Loucy (cell line): ENCODE data around the gene DMBX1.

Source experiments
- EZH2phosphoT487 ChIP-seq: fragments of 200-600 bp; IDR thresholded peaks from 2 replicates; pipeline ENCODE4 v1.6.1; 2018; ENCODE audit warnings: antibody characterized with exemption, mild to moderate bottlenecking, moderate library complexity, borderline replicate concordance
- TF ChIP-seq, protein P1 (sequence below): fragments of 200-600 bp; sonication (generic); conservative IDR thresholded peaks from 2 replicates; pipeline ENCODE4 v1.5.1; 2014; ENCODE audit warnings: mild to moderate bottlenecking, antibody characterized with exemption, low read length

DNA sequence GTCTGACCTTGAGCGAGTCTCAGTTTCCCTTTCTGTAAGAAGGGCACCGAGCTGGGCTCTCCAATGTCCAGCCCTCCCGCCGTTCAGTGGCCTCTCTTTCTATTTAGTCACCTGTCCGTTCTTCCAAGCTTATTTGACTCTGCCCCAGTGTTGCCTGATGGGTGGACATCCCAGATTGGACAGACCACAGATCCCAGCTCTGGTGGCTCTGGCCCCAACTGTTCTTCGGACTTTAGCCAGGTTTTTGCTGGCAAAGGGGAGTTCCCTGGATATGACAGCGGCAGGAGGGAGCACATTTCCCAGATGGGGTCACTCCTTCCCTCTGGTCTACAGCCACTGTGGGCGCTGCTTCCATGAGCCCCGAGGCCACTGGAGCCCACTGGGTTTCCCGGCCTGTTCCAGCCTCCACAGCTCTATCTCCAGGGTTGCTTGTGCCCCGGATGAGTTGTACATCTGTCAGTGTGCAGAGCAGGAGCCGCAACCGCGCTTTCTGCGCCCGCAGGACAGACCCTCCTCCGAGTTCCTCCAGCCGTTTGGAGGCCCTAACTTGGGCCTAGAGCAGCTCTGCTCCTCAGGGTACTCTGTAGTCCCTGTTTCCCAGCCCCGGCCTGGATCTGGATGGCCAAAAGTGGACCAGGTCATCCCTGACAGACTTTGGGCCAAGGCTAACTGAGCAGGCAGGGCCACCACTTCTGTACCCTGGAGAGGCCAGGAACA lies 3.8 kb downstream of the DMBX1 start:
- TF ChIP-seq, protein P1, sequence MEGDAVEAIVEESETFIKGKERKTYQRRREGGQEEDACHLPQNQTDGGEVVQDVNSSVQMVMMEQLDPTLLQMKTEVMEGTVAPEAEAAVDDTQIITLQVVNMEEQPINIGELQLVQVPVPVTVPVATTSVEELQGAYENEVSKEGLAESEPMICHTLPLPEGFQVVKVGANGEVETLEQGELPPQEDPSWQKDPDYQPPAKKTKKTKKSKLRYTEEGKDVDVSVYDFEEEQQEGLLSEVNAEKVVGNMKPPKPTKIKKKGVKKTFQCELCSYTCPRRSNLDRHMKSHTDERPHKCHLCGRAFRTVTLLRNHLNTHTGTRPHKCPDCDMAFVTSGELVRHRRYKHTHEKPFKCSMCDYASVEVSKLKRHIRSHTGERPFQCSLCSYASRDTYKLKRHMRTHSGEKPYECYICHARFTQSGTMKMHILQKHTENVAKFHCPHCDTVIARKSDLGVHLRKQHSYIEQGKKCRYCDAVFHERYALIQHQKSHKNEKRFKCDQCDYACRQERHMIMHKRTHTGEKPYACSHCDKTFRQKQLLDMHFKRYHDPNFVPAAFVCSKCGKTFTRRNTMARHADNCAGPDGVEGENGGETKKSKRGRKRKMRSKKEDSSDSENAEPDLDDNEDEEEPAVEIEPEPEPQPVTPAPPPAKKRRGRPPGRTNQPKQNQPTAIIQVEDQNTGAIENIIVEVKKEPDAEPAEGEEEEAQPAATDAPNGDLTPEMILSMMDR, result no peak
- TF ChIP-seq EZH2phosphoT487, result no peak
